HepG2 (cell line): ENCODE measurements around the gene SIT1. TPM values are rescaled to one million over a fixed set of nuclear protein-coding genes. Genes with fewer than 3 reads are reported as not detected.

Source experiments
- CAMTA2 ChIP-seq: sonication (generic); formaldehyde crosslinking; IDR thresholded peaks from 2 replicates; pipeline ENCODE4 v1.4.0; 2020; ENCODE audit warnings: mild to moderate bottlenecking, missing genetic modification reagents, borderline replicate concordance
- DZIP1 ChIP-seq: sonication (generic); formaldehyde crosslinking; IDR thresholded peaks from 2 replicates; pipeline ENCODE4 v1.5.0; 2020; ENCODE audit warnings: mild to moderate bottlenecking, missing genetic modification reagents
- MAFG ChIP-seq: sonication (generic); formaldehyde crosslinking; IDR thresholded peaks from 2 replicates; pipeline ENCODE4 v1.5.1; 2020; ENCODE audit warnings: mild to moderate bottlenecking, missing genetic modification reagents
- PLRG1 ChIP-seq: fragments of 450-650 bp; conservative IDR thresholded peaks from 2 replicates; pipeline ENCODE4 v1.6.1; 2016
- PRDM15 ChIP-seq: sonication (generic); formaldehyde crosslinking; IDR thresholded peaks from 2 replicates; pipeline ENCODE4 v1.4.0; 2020; ENCODE audit warnings: missing genetic modification reagents
- RCOR2 ChIP-seq: IDR thresholded peaks from 2 replicates; pipeline ENCODE4 v1.6.1; 2016; ENCODE audit warnings: missing biosample characterization, missing genetic modification reagents
- SMAD9 ChIP-seq: sonication (generic); formaldehyde crosslinking; IDR thresholded peaks from 2 replicates; pipeline ENCODE4 v1.5.1; 2020; ENCODE audit warnings: mild to moderate bottlenecking, missing genetic modification reagents
- ZBTB26 ChIP-seq: IDR thresholded peaks from 2 replicates; pipeline ENCODE4 v1.6.1; 2016; ENCODE audit warnings: missing compliant biosample characterization, missing genetic modification reagents, borderline replicate concordance
- ZMAT3 ChIP-seq: sonication (generic); formaldehyde crosslinking; conservative IDR thresholded peaks from 2 replicates; pipeline ENCODE4 v1.7.0; 2021; ENCODE audit warnings: missing genetic modification reagents
- ZNF232 ChIP-seq: sonication (generic); formaldehyde crosslinking; IDR thresholded peaks from 2 replicates; pipeline ENCODE4 v1.4.0; 2020; ENCODE audit warnings: missing genetic modification reagents, borderline replicate concordance
- ZNF430 ChIP-seq: sonication (generic); formaldehyde crosslinking; IDR thresholded peaks from 2 replicates; pipeline ENCODE4 v1.9.0; 2021; ENCODE audit warnings: mild to moderate bottlenecking, missing genetic modification reagents
- ZNF451 ChIP-seq: sonication (generic); formaldehyde crosslinking; IDR thresholded peaks from 2 replicates; pipeline ENCODE4 v1.5.0; 2020; ENCODE audit warnings: mild to moderate bottlenecking, missing genetic modification reagents
- ZNF512B ChIP-seq: sonication (generic); formaldehyde crosslinking; IDR thresholded peaks from 2 replicates; pipeline ENCODE4 v1.5.1; 2020; ENCODE audit warnings: missing genetic modification reagents, mild to moderate bottlenecking, borderline replicate concordance
- ZNF629 ChIP-seq: sonication (generic); formaldehyde crosslinking; conservative IDR thresholded peaks from 2 replicates; pipeline ENCODE4 v1.5.0; 2020; ENCODE audit warnings: missing genetic modification reagents
- ZNF883 ChIP-seq: sonication (generic); formaldehyde crosslinking; IDR thresholded peaks from 2 replicates; pipeline ENCODE4 v1.5.1; 2020; ENCODE audit warnings: mild to moderate bottlenecking, missing genetic modification reagents; ENCODE audit errors: not compliant biosample characterization
- ZUFSP ChIP-seq: sonication (generic); formaldehyde crosslinking; IDR thresholded peaks from 2 replicates; pipeline ENCODE4 v1.9.0; 2021; ENCODE audit warnings: missing genetic modification reagents, mild to moderate bottlenecking, borderline replicate concordance
- polyA plus RNA-seq, 8 experiments: library from polyadenylated mRNA; depleted of rRNA in 3 of 8; stranded (reverse) in 7 of 8; unstranded in 1 of 8; fragments of >200 nt; fragmentation: Illumina TruSeq in 4 of 8; extraction: Trizol in 4 of 8; gene quantifications; 2 replicates each; pipeline versions ENCODE4 v1.2.1 to v1.2.3, GENCODE V29; 2011 to 2016; ENCODE audit warnings: low read depth in 4 of 8, missing spikeins in 1 of 8, mixed read lengths in 1 of 8; ENCODE audit not compliant: insufficient read depth in 1 of 8
- total RNA-seq, 5 experiments: library from RNA; depleted of rRNA; stranded (reverse); fragments of >200 nt; fragmentation: Illumina TruSeq; extraction: Trizol; gene quantifications; 2 replicates each; pipeline ENCODE4 v1.2.3, GENCODE V29; 2016; ENCODE audit warnings: low read depth in 1 of 5

The SIT1 gene
- total and polyA plus RNA-seq, 2 of the 13 experiments (the other 11 are each of a cell fraction or from before 2014, with no cell fraction given) = 0.09 to 6.7 TPM

- TF ChIP-seq ZNF512B (CRISPR knock-in tag) (0 out of 2 replicates have a peak, but pooled peaks have one; percentile 47), PRDM15 (CRISPR knock-in tag) (0 out of 2 replicates have a peak, but pooled peaks have one; percentile 72), ZNF883 (CRISPR knock-in tag) (peak; percentile 90), ZNF629 (peak; percentile 76), DZIP1 (CRISPR knock-in tag) (peak; percentile 94; the same call in 1 of the 2 replicates), ZNF451 (CRISPR knock-in tag) (peak; percentile 65; the same call in 1 of the 2 replicates), CAMTA2 (CRISPR knock-in tag) (no peak), ZNF232 (CRISPR knock-in tag) (peak; percentile 93), MAFG (CRISPR knock-in tag) (no peak), RCOR2 (CRISPR knock-in tag) (peak; percentile 78), SMAD9 (CRISPR knock-in tag) (peak; percentile 95), ZMAT3 (CRISPR knock-in tag) (peak; percentile 97), ZBTB26 (no peak; the same call in 1 of the 2 replicates), PLRG1 (no peak), ZUFSP (CRISPR knock-in tag) (no peak), ZNF430 (CRISPR knock-in tag) (peak; percentile 94; the same call in 1 of the 2 replicates)
Observed at GRCh38 chr9:35657546-35658136, 6.9 kb upstream of the SIT1 start, which contains the start of gene RMRP (continued).
